NCI-H82 treated with DMSO at 0.1 percent for 48 hours (cell line): ENCODE data around the gene HOXC12.

ENCODE experiments used
- DNase-seq: peaks from one replicate; lab custom pipeline; 2025; ENCODE audit not compliant: unreplicated experiment; lab: John Stamatoyannopoulos, UW

Gene HOXC12

GRCh38 chr12:53972152-53972702, 17.5 kb downstream of the HOXC12 start:
- no peak for DNase-seq

GRCh38 chr12:53972722-53973235, 18.1 kb downstream of the HOXC12 start, which contains the start of gene HOXC11:
Gene HOXC11 (plus strand): TSS chr12:53973126. CDS start chr12:53973242, 116 bp downstream.
- no peak for DNase-seq

GRCh38 chr12:53973236-53974042, 18.7 kb downstream of the HOXC12 start:
- no peak for DNase-seq

- DNase-seq: no peak
Observed at GRCh38 chr12:53974084-53975063, 19.7 kb downstream of the HOXC12 start, which contains the start of gene HOTAIR. Gene HOTAIR (minus strand): TSS chr12:53974954.

- DNase-seq: no peak
Observed at GRCh38 chr12:53975064-53975471, 20.4 kb downstream of the HOXC12 start.

- no peak for DNase-seq
Observed at GRCh38 chr12:53975479-53976152, 20.9 kb downstream of the HOXC12 start.

GRCh38 chr12:53976172-53976822, 21.6 kb downstream of the HOXC12 start:
- DNase-seq: no peak

GRCh38 chr12:53976823-53977595, 22.3 kb downstream of the HOXC12 start:
- no peak for DNase-seq

GRCh38 chr12:53977596-53978445, 23.1 kb downstream of the HOXC12 start:
- DNase-seq: no peak

- DNase-seq: no peak
Observed at GRCh38 chr12:53978477-53979356, 24.0 kb downstream of the HOXC12 start.

- no peak for DNase-seq
Observed at GRCh38 chr12:53980104-53980801, 25.6 kb downstream of the HOXC12 start.

GRCh38 chr12:53980802-53981496, 26.2 kb downstream of the HOXC12 start:
- no peak for DNase-seq

GRCh38 chr12:53981634-53982565, 27.2 kb downstream of the HOXC12 start:
- DNase-seq: no peak

GRCh38 chr12:53982648-53983567, 28.2 kb downstream of the HOXC12 start:
- DNase-seq: no peak
